GM21529 (cell line): ENCODE data around the gene INHBB.
"Not testable (repeated sequence)": the region's sequence is repeated elsewhere in the genome, so short reads cannot be mapped to it uniquely, and the experiment has no call there.

Experiments used
- ATAC-seq: cut with Tn5 transposase; IDR thresholded peaks from one replicate; pipeline ENCODE4 v1.9.1; 2021; ENCODE audit not compliant: unreplicated experiment

INHBB gene

GRCh38 chr2:120346026-120346666 is at the start of gene INHBB:
Gene INHBB (plus strand): TSS chr2:120346136. CDS start chr2:120346189, 53 bp downstream.
- no peak for ATAC-seq

DNA sequence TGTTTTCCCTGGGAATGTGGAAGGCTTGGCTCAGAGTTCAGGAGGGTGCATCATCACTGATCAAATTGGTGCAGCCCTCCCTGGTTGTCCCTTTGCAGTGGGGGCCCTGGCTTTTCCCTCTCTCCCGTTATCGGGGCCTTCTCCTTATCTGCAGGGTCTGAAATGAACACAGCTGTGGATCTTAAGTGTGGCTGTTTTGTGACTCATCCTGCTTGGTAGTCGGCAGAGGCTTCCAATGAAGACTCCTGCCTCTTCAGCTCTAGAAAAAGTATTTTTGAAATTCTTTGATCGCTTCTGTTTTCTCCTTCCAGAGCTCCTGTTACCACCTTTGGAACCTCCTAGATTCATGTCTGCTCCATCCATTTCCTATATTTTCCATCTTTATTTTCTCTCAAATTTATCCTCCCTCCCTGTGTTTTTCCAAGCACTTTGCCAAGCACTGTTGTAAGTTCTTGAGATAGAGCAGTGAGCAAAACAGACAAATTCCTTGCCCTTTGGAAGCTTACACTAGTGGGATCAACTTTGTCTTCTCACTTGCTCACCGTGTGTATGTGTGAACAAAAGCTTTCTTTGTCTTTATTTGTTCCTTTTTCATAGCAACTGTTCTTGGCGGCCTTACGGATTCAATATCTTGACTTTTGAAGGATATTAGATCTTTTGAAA is 47.6 kb upstream of the INHBB start:
- no peak for ATAC-seq

DNA sequence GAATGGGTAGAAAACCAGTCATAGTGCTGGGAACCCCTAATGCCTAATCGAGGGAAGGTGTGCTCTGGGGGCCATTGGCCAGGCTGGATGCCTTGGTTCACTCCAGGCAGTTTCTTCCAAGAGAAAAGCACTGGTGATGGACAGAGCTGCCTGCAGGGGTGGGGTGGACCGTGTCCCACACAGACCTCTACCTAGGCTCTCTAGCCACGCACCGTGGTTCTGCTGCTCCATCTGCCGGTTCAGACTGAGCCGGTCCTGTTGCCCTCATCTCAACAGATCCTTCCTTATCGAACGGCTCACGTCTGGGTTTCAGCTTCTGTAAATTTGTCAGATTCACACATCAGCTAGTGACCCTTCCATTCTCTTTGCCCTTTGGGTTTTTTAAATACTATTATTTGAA is 46.9 kb upstream of the INHBB start:
- ATAC-seq, result no peak

DNA sequence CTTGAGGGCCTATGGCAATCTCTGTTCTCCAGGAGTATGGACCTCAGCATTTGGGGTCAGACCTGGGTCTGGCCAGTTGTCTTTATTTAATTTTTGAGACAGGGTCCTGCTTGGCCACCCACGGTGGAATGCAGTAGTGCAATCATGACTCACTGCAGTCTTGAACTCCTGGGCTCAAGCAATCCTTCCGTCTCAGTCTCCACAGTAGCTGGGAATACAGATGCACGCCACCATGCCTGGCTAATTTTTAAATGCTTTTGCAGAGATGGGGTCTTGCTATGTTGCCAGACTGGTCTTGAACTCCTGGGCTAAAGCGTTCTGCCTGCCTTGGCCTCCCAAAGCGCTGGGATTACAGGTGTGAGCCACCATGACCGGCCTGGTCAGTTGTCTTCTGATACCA is 46.4 kb upstream of the INHBB start:
- ATAC-seq, result no peak

DNA sequence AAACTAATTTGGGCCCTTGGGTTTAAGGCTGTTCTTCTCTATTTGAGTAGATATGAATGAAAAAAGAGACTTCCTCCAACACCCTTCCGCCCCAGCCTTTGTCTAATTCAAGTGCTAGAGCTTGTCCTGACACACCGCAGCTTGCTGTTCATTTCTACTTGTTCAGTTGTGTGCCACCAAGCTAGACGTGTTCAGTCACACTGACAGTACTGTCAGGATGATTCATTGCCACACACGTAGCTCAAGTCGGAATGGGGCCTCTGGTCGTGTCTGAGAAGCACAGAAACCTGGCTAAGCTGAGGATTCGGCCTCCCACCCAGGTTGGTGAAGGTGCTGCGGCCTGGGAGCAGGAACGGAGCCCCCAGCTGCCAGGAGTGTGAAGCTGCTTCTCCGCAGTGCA is 45.6 kb upstream of the INHBB start:
- no peak for ATAC-seq

DNA sequence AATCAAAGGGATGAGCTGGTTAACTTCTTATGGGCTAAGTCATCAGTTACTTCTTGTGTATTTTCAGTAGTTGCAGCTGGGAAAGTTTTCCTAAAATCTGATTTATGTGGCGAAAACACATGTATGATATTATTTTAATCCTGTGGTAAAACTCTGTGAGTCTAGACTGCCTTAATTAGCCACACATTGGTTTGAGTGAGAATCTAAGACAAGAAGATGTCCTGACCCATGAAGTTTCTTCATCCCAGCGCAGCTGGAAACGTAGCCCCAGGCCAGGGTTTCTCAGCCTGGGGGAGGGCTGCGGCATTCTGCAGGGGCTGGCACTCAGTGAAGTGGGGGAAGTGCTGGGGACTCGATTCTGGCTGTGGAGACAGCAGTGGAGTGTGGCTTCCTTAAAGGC is 44.7 kb upstream of the INHBB start:
- ATAC-seq, result no peak

GRCh38 chr2:120302301-120302700 is 43.6 kb upstream of the INHBB start:
- no peak for ATAC-seq

DNA sequence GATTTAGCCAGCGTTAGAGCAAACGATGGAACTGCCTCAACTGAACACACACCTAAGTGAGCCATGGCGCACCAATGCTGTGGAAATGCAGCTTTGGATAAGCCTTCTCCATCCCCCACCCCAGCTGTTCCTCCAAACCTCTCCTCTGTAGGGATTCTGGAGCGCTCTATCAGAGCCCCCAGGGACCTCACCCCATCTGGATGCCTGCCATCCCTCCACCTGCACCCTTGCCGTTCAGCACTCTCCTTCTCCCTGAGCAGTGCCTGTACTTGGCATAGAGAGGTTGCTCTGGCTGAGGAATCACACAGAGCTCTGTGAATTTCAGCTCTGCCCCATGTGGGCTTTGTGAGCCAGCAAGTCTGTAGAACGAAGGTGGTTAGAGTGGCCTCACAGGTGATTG is 42.8 kb upstream of the INHBB start:
- ATAC-seq, result no peak

DNA sequence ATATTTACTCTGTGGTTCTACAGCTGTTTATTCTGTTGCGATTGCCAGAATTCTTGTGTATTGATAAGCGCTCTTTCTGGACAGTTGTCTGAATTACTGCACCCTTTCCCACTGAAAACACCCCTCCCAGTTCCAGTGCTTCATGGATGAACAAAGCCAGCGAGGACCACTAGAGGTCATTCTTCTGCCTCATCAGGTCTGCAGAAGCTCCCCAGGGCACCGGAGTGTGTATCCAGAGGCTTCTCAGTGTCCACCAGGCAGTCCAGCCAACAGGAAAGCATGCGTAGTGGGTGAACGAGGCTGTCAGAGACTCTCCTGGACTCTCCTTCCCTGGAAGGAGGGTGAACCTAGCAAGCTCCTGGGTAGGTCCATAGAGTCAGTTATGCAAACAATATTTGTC is 40.6 kb upstream of the INHBB start:
- no peak for ATAC-seq

- ATAC-seq, result no peak
Observed at GRCh38 chr2:120305937-120306490, 39.9 kb upstream of the INHBB start.

- no peak for ATAC-seq
Observed at GRCh38 chr2:120307482-120307881, 38.5 kb upstream of the INHBB start.

DNA sequence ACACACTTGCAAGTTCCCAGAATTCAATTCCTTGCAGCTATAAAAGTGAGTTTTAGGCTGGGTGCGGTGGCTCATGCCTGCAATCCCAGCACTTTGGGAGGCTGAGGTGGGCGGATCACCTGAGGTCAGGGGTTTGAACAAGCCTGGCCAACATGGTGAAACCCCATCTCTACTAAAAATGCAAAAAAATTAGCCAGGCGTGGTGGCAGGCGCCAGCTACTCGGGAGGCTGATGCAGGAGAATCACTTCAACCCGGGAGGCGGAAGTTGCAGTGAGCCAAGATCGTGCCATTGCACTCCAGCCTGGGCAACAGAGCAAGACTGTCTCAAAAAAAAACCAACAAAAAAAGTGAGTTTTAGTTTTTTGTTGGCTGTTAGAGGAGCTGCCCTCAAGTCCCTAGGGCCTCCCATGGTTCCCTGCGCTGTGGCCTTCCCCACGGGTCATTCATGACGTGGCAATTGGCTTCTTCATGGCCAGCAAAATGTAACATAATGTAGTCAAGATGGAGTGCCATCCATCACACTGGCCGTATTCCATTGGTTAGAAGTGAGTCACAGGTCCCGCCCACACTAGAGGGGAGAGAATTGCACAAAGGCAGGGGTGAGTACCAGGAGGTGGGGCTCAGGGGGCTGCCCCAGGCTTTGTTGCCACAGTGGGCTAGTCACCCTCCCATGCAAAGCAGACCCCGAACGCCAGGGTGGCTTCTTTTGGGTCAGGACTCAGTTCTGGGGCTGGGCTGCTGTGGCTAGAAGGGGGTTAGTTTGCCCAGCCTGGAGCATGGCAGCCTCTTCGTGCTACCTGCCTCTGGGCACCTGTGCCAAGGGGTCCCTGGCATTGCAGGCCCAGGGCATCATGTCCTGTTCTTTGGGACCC is 37.7 kb upstream of the INHBB start:
- ATAC-seq, result peak; percentile 48

DNA sequence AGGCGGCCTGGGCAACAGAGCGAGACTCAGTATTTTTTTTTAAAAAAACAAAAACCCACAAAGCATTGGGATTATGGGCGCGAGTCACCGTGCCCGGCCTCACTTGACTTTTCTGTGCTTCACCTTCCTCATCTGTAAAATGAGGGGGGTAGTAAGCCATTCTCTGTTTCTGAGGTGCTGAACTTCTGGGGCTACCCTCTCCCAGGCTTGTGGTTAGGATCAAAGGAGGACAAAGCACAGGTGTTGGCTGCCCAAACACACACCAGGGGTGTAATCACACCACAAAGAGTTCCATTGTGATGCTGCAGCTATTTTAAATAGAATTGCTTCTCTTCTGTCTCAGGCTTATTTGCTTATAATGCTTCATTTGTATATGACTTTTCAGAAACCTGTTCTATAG is 35.8 kb upstream of the INHBB start:
- ATAC-seq, result peak; percentile 68

DNA sequence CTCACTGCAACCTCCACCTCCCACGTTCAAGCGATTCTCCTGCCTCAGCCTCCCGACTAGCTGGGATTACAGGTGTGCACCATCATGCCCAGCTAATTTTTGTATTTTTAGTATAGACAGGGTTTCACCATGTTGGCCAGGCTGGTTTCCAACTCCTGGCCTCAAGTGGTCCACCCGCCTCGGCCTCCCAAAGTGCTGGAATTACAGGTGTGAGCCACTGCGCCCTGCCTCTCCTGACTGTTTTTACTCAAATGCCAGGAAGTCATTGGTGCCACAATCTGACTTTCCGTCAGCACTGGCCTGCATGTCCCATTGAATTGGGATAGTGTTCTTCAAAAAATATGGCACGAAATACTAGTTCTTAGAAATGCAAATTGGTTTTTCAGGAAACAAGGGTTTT is 35.1 kb upstream of the INHBB start:
- not testable (repeated sequence) for ATAC-seq

DNA sequence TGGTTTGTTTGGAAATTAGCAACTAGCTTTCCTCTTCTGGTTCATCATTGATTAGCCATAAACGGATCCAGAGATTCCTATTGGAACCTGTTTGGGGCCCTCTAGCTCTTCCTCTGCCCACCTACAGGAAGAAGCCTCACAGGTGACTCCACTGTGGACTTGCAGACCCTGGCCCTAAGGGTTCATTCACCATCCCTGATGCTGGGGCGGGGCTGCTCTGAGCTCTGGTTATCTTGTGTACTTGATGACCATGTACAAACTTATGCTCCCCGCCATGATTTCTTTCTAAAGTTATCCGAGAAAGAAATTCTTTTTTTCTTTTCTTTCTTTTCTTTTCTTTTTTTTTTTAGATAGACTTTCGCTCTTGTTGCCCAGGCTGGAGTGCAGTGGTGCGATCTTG is 33.9 kb upstream of the INHBB start:
- ATAC-seq, result no peak

DNA sequence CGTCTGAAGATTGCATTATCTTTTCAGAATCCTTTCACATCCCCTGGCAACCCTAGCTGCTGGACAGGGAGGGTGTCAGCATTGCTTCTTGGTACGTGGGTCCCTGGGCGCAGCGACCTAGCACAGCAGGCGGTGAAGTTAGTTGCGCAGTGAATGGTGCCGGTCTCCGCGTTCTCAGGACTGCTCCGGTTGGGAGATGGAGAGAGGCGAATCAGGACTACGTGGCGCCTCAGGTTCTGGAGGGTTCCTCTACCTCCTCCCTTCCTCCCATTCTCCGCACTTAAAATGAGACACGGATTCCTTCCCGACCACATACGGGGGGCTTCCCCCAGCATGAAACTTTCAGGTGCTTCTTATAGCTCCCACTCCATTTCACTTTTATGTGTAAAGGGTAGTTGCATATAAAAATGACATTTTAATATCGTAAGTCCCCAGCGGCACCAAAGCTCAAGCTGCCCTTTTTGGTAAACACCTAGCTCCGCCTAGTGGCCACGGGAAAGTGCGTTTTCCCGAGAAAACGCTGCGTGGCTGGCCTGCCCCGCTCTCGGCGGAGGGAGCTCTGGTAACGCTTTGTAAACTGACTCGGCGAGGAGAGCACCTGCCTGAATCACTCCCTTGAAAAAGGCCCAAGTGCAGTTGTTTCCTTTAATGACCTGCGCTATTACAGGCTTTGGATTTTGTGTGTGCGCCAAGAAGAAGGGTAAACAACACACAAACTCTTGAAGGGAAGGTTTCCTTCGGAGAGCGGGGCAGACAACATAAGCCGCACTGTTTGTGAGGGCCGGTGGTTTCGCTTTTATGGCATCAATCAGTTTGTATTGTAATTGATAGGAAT is 32.9 kb upstream of the INHBB start:
- peak; percentile 32 for ATAC-seq

DNA sequence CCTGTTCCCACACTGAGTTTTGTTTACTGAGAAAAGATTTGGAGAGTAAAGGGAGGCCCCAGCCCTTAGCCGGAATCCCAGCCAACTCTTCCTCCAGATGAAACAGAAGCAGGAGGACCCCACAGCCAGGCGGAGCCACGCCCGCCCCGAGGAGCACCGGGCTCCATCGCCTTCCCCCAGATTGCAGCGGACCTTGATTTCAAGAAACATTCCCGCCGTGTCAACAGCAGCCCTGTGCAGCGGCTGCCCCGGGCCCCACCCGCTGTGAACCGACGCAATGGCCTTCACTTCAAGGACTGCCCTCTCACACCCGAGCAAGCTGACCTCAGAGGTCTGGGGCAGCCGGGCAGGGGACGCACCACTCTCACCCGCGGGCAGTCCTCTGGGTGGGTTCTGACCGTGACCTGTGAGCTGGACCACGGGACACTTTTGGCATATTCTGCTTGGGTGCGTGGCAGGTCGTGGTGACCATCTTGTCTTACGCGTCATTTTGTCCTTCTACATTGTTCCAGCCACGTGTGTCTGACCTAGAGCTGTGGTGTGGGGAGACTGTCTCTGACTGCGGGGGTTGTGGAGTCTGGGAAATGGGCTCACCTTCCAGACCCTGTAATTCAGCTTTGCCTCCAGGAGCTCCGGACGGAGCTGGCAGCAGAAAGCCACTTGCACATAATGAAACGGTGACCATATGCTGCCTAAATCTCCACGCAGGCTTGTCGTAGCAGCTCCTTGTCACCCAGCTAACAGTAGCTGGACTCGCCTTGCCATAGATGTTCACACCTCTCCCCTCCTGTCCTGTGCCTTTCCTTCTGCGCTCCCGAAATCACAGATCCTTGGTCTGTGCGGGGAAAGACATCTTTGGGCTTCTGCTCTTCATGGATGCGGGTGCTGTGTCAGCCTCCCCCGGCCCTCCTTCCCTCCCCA is 32.0 kb upstream of the INHBB start:
- no peak for ATAC-seq

DNA sequence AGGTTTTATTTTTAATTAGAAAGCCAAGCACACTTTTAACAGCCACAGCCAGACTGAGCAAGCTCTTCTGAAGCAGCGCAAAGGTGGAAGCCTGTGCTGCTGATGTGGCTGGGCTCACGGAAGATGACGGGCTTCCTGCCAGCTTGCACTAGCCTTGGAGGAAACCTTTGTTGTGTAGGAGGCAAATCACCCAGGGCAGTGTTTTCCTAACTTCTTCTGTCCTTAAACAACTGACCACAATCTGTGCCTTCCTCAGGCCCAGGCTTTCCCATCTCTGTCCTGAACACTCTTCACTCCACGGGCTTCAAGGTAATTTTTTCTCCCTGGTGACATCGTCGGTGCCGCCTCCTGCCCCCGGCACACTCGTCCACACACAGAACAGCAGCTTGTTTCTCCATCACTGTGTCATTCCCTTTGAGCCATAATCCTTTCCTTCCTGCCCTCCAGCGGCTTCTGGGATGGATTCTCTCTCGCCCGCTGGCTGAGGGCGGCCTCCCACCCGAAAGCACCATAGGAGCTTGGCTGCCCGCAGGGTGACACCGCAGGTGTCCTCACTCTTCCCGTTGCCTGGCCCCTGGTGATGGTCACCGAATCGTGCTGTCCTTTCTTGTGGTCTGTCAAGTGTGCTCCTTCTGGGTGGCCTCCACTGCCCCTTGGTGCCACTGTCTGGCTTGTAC is 31.1 kb upstream of the INHBB start:
- ATAC-seq, result no peak

- no peak for ATAC-seq
Observed at GRCh38 chr2:120315367-120316033, 30.4 kb upstream of the INHBB start.
